HepG2 (cell line): Measurements from ENCODE around the gene TFDP2. TPM values are rescaled to one million over a fixed set of nuclear protein-coding genes. Genes with fewer than 3 reads are reported as not detected.

Source experiments
- BRD4 ChIP-seq: sonication (generic); formaldehyde crosslinking; IDR thresholded peaks from 2 replicates; pipeline ENCODE4 v1.4.0; 2020; ENCODE audit warnings: missing genetic modification reagents
- ELF4 ChIP-seq: sonication (generic); formaldehyde crosslinking; IDR thresholded peaks from 2 replicates; pipeline ENCODE4 v1.5.0; 2020; ENCODE audit warnings: missing genetic modification reagents, mild to moderate bottlenecking, moderate library complexity, borderline replicate concordance
- KDM5A ChIP-seq: fragments of 200-600 bp; sonication (generic); IDR thresholded peaks from 2 replicates; pipeline ENCODE4 v1.7.0; 2018; ENCODE audit warnings: antibody characterized with exemption, mild to moderate bottlenecking, low read length, borderline replicate concordance
- MATR3 ChIP-seq: sonication (generic); formaldehyde crosslinking; IDR thresholded peaks from 2 replicates; pipeline ENCODE4 v1.4.0; 2020; ENCODE audit warnings: missing genetic modification reagents
- PAWR ChIP-seq: sonication (generic); formaldehyde crosslinking; IDR thresholded peaks from 2 replicates; pipeline ENCODE4 v1.4.0; 2020; ENCODE audit warnings: missing genetic modification reagents, mild to moderate bottlenecking, borderline replicate concordance
- ZBED4 ChIP-seq: sonication (generic); formaldehyde crosslinking; IDR thresholded peaks from 2 replicates; pipeline ENCODE4 v1.4.0; 2020; ENCODE audit warnings: missing genetic modification reagents, borderline replicate concordance
- ZNF20 ChIP-seq: sonication (generic); formaldehyde crosslinking; IDR thresholded peaks from 2 replicates; pipeline ENCODE4 v1.4.0; 2020; ENCODE audit warnings: mild to moderate bottlenecking, moderate library complexity, missing genetic modification reagents
- ZNF263 ChIP-seq: sonication (generic); formaldehyde crosslinking; IDR thresholded peaks from 2 replicates; pipeline ENCODE4 v1.4.0; 2020; ENCODE audit warnings: missing genetic modification reagents
- ZNF362 ChIP-seq: sonication (generic); formaldehyde crosslinking; IDR thresholded peaks from 2 replicates; pipeline ENCODE4 v1.4.0; 2020; ENCODE audit warnings: missing genetic modification reagents, mild to moderate bottlenecking, borderline replicate concordance
- ZNF530 ChIP-seq: sonication (generic); formaldehyde crosslinking; IDR thresholded peaks from 2 replicates; pipeline ENCODE4 v1.5.0; 2020; ENCODE audit warnings: low read depth, mild to moderate bottlenecking, missing genetic modification reagents
- ZNF746 ChIP-seq: sonication (generic); formaldehyde crosslinking; IDR thresholded peaks from 2 replicates; pipeline ENCODE4 v1.8.0; 2022; ENCODE audit warnings: mild to moderate bottlenecking, missing genetic modification reagents
- ZNF792 ChIP-seq: IDR thresholded peaks from 2 replicates; pipeline ENCODE4 v1.6.1; 2016
- polyA plus RNA-seq, 8 experiments: library from polyadenylated mRNA; depleted of rRNA in 3 of 8; stranded (reverse) in 7 of 8; unstranded in 1 of 8; fragments of >200 nt; fragmentation: Illumina TruSeq in 4 of 8; extraction: Trizol in 4 of 8; gene quantifications; 2 replicates each; pipeline versions ENCODE4 v1.2.1 to v1.2.3, GENCODE V29; 2011 to 2016; ENCODE audit warnings: low read depth in 4 of 8, missing spikeins in 1 of 8, mixed read lengths in 1 of 8; ENCODE audit not compliant: insufficient read depth in 1 of 8
- total RNA-seq, 5 experiments: library from RNA; depleted of rRNA; stranded (reverse); fragments of >200 nt; fragmentation: Illumina TruSeq; extraction: Trizol; gene quantifications; 2 replicates each; pipeline ENCODE4 v1.2.3, GENCODE V29; 2016; ENCODE audit warnings: low read depth in 1 of 5
- TF ChIP-seq, protein P1 (sequence below): sonication (generic); formaldehyde crosslinking; IDR thresholded peaks from 2 replicates; pipeline ENCODE4 v1.5.1; 2020; ENCODE audit warnings: mild to moderate bottlenecking, missing genetic modification reagents, borderline replicate concordance
- TF ChIP-seq, protein P2 (sequence below): sonication (generic); formaldehyde crosslinking; IDR thresholded peaks from 2 replicates; pipeline ENCODE4 v1.4.0; 2020; ENCODE audit warnings: missing genetic modification reagents, borderline replicate concordance

TFDP2 gene
- total and polyA plus RNA-seq, 2 of the 13 experiments (the other 11 are each of a cell fraction or from before 2014, with no cell fraction given) = 17.9 to 37.4 TPM

DNA sequence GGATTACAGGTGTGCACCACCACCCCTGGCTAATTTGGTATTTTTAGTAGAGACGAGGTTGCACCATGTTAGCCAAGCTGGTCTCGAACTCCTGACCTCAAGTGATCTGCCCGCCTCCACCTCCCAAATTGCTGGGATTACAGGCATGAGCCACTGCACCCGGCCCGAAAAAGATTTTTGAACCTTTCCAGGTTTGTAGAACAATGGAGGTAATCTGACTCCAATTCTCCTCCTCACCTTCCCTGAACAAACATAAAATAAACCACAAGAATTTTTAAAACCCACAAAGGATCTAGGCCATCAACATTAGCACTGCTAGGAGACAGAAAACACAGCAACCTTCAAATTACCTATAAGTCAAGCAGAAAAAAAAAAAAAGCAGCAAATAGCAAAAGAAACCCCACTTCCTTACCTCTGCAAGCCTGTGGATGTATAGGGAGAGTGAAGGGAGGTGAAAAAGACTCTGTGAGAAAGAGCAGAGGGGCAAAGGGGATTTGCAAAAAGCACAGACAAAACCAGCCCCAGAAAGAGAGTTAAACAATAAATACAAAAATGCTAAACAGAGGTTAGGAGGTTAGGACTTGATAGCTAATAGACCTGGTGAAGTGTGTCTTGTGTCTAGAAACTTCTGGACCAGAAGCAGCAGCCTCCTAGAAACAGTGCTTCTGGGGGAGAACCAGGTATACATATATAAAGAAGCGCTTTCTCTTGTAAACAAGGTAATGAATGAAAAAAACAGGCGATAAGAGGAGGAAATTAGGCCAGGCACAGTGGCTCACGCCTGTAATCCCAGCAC lies 32.1 kb downstream of the TFDP2 start (continued):
- no peak for TF ChIP-seq MATR3
- no peak for TF ChIP-seq ZNF20 (CRISPR knock-in tag)
- no peak for TF ChIP-seq ZNF530
- TF ChIP-seq ZBED4 (CRISPR knock-in tag) = no peak
- TF ChIP-seq, protein P1, sequence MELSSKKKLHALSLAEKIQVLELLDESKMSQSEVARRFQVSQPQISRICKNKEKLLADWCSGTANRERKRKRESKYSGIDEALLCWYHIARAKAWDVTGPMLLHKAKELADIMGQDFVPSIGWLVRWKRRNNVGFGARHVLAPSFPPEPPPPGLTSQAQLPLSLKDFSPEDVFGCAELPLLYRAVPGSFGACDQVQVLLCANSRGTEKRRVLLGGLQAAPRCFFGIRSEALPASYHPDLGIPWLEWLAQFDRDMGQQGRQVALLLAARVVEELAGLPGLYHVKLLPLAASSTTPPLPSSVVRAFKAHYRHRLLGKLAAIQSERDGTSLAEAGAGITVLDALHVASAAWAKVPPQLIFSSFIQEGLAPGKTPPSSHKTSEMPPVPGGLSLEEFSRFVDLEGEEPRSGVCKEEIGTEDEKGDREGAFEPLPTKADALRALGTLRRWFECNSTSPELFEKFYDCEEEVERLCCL (CRISPR knock-in tag) = no peak
- TF ChIP-seq ZNF746 (CRISPR knock-in tag) = no peak
- TF ChIP-seq PAWR = no peak
- TF ChIP-seq ZNF362 (CRISPR knock-in tag) = peak; percentile 40; the same call in 1 of the 2 replicates
- no peak for TF ChIP-seq BRD4 (CRISPR knock-in tag)
- no peak for TF ChIP-seq ZNF263 (CRISPR knock-in tag)
- TF ChIP-seq ELF4 = no peak
- TF ChIP-seq, protein P2, sequence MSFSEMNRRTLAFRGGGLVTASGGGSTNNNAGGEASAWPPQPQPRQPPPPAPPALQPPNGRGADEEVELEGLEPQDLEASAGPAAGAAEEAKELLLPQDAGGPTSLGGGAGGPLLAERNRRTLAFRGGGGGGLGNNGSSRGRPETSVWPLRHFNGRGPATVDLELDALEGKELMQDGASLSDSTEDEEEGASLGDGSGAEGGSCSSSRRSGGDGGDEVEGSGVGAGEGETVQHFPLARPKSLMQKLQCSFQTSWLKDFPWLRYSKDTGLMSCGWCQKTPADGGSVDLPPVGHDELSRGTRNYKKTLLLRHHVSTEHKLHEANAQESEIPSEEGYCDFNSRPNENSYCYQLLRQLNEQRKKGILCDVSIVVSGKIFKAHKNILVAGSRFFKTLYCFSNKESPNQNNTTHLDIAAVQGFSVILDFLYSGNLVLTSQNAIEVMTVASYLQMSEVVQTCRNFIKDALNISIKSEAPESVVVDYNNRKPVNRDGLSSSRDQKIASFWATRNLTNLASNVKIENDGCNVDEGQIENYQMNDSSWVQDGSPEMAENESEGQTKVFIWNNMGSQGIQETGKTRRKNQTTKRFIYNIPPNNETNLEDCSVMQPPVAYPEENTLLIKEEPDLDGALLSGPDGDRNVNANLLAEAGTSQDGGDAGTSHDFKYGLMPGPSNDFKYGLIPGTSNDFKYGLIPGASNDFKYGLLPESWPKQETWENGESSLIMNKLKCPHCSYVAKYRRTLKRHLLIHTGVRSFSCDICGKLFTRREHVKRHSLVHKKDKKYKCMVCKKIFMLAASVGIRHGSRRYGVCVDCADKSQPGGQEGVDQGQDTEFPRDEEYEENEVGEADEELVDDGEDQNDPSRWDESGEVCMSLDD (CRISPR knock-in tag) = no peak
- TF ChIP-seq KDM5A = no peak
- no peak for TF ChIP-seq ZNF792
